Measurements from ENCODE around the gene MRPL22. TPM values are rescaled to one million over a fixed set of nuclear protein-coding genes. Genes with fewer than 3 reads are reported as not detected.

The MRPL22 gene
- total RNA-seq, 2 donors from 2014 or later = 8.1 to 12.0 TPM

DNA sequence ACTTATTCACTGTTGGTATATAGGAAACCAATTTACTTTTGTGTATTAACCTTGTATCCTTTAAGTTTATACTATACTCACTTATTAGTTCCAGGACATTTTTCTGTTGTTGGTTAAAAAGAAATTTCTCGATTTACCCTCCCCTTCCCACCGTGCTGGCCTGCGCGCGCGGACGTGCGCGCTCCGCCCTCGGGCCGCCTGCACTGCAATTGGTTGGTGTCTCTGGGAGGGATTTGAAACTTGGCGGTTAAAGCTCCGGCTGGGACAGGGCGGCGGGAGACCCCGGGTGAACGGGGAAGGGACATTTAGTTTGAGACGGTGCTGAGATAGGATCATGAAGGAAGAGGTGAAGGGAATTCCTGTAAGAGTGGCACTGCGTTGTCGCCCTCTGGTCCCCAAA is 72.7 kb downstream of the MRPL22 start, which contains the start of gene KIF4B:
KIF4B (plus strand) TSS at position 230 of the 400 bp plus-strand sequence; CDS start at position 335, 105 bp downstream.
- Histone ChIP-seq H3K27me3 (replicated peaks; ENCODE audit: insufficient read depth) (no peaks in the 10 kb centered on the region), H3K4me1 (ENCODE audit: control insufficient read depth in 1 of 2, low read depth in 2 of 2) (no peaks in the 10 kb centered on the region), H3K27ac (no peak within 1 kb of the TSS), H3K9me3 (no peaks in the 10 kb centered on the region), H3K4me3 (no peak within 1 kb of the TSS), H3K36me3 (no peaks in the 10 kb centered on the region)
- DNase-seq (ENCODE audit: low spot score) (no peak), ATAC-seq (ENCODE audit: insufficient number of reproducible peaks, low FRiP score, low read depth) (no peak)
- TF ChIP-seq CTCF (IDR thresholded peaks at IDR 0.05) = no peak

DNA sequence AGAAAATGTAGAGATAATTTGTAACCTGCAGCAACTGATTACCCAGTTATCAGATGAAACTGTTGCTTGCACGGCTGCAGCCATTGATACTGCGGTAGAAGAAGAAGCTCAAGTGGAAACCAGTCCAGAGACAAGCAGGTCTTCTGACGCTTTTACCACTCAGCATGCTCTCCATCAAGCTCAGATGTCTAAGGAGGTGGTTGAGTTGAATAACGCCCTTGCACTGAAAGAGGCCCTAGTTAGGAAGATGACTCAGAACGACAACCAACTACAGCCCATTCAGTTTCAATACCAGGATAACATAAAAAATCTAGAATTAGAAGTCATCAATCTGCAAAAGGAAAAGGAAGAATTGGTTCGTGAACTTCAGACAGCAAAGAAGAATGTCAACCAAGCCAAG is 74.4 kb downstream of the MRPL22 start:
- Histone ChIP-seq H3K9me3 (no peaks in the 10 kb centered on the region), H3K4me1 (ENCODE audit: control insufficient read depth in 1 of 2, low read depth in 2 of 2) (no peaks in the 10 kb centered on the region), H3K27me3 (replicated peaks; ENCODE audit: insufficient read depth) (no peaks in the 10 kb centered on the region), H3K4me3 (no peak overlapping the region), H3K36me3 (no peaks in the 10 kb centered on the region), H3K27ac (no peak overlapping the region)
- no peak for TF ChIP-seq CTCF (IDR thresholded peaks at IDR 0.05)
- no peak for ATAC-seq (ENCODE audit: insufficient number of reproducible peaks, low FRiP score, low read depth)
- DNase-seq (ENCODE audit: low spot score) = no peak

DNA sequence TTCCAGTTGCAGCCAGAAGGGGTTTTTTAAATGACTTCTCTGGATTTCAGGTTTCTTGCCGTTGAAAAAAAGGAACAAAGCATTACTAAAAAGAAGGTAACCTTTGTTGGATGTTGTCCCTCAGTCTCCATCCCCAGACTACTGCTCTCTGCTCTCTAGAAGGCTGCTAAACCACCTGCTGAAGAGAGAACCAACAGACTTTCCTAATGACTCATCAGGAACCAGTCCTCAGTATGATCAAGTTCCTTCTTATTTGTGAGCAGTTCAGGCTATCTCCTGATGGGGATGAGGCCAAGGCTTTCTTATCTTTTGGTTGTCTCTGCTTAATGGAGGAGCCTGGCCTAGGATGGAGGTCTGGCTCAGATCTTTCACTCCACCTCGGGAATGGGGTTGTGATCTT is 76.7 kb downstream of the MRPL22 start:
- TF ChIP-seq CTCF (IDR thresholded peaks at IDR 0.05) = no peak
- H3K27ac ChIP-seq = no peak overlapping the region
- no peak for DNase-seq (ENCODE audit: low spot score)
- H3K4me3 ChIP-seq = no peak overlapping the region
- no peak for ATAC-seq (ENCODE audit: insufficient number of reproducible peaks, low FRiP score, low read depth)
- no peaks in the 10 kb centered on the region for H3K36me3 ChIP-seq
- no peaks in the 10 kb centered on the region for H3K9me3 ChIP-seq
- H3K4me1 ChIP-seq (ENCODE audit: control insufficient read depth in 1 of 2, low read depth in 2 of 2) = no peaks in the 10 kb centered on the region
- H3K27me3 ChIP-seq (replicated peaks; ENCODE audit: insufficient read depth) = no peaks in the 10 kb centered on the region

Other genes with a start within 250 kb of the MRPL22 start
- gene LARP1, start 185.7 kb upstream of the MRPL22 start, total RNA-seq = 100 to 1,000 TPM in 1 of 2 donors, 10 to 100 TPM in 1; 99.8 to 129 TPM
- gene FAXDC2, start 90.5 kb upstream of the MRPL22 start, total RNA-seq = 10 to 100 TPM; 43.9 to 70.5 TPM
- 10 to 100 TPM; 75.5 to 90.9 TPM for gene CNOT8, start 82.4 kb upstream of the MRPL22 start, total RNA-seq
- gene GEMIN5, start 2.9 kb upstream of the MRPL22 start, total RNA-seq = 10 to 100 TPM; 13.4 to 21.0 TPM
- not detected for gene KIF4B, start 72.7 kb downstream of the MRPL22 start, total RNA-seq